ENCODE measurements around the gene EIF3CL.
"Not testable (repeated sequence)": the region's sequence is repeated elsewhere in the genome, so short reads cannot be mapped to it uniquely, and the experiment has no call there.

The EIF3CL gene

GRCh38 chr16:28338230-28338629 is 65.4 kb downstream of the EIF3CL start:
- not testable (repeated sequence) for DNase-seq

DNA sequence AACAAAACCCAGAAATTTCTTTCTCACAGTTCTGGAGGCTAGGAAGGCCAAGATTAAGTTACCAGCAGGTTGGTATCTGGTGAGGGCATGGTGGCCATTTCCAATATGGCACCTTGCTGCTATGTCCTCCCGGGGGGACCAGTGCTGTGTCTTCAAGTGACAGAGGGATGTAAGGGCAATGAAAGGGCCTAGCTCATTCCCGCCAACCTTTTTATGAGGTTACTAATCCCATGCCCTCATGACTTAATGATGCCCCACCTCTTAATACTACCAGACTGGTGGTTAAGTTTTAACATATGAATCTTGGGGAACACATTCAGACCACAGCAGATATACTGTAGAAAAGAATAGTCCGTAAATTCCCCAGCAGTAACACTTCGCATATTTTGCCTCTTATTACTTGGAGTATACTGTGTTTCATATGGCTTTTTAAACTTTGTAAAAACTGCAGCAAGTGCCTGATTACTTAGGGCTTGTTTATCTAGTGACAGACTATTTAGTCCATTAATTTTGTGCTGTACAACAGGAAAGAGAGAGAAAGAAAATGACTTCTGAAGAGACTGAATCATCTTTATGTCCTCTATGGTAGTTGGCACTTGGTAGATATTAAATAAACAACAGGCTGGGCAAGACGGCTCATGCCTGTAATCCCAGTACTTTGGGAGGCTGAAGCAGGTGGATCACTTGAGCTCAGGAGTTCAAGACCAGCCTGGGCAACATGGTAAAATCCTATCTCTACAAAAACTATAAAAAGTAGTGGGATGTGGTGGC is 66.5 kb downstream of the EIF3CL start:
- DNase-seq: not testable (repeated sequence)

DNA sequence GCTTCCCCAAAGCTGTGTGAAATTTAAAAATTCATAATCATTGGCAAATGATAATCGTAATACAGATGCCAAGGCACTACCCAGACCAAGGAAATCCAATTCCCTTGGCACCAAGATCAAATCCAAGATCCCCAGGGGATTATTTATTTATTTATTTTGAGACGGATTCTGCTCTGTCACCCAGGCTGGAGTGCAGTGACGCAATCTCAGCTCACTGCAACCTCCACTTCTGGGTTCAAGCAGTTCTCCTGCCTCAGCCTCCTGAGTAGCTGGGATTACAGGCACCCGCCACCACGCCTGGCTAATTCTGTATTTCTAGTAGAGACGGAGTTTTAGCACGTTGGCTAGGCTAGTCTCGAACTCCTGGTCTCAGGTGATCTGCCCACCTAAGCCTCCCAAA is 68.0 kb downstream of the EIF3CL start:
- DNase-seq: not testable (repeated sequence)

DNA sequence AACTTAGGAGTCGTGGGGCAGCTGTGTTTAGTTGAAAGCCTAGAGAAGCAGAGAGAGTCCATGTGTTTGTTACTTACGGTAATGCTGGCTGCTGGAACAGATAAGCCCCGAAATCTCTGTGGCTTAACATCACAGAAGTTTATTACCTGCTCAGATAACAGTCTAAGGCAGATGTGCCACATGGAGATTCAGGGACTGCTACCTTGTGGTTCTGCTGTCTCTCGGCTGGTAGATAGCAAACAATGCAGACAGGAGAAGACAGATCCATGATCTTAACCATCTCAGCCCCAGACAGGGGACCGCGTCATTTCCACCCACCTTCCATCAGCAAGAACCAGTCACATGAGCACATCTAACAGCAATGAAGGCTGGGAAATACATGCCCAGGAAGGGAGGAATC is 71.0 kb downstream of the EIF3CL start:
- DNase-seq: not testable (repeated sequence)

- not testable (repeated sequence) for DNase-seq
Measured at GRCh38 chr16:28330981-28331380, 72.7 kb downstream of the EIF3CL start.

DNA sequence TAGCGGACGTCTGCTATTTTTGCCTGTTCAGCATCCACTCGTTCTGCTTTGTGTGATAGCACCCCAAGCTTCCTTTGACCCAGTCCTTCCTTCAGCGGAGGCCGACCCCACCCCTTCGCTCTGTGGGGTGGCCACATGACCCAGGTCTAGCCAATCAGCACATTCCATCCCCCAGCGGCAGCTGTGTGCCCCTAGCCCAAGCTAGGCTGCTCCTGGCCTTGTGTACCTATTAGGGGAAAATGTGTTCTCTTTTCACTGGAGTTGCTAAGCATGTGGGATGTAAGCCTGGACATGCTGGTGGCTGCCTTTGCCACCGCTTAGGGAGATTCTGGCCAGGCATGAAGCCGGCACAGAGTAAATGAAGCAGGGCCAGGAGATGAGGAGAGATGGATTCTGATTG is 73.4 kb downstream of the EIF3CL start:
- not testable (repeated sequence) for DNase-seq
